ENCODE measurements around the gene CCDC184.
A peak's percentile ranks its signal among the peaks of the same experiment; 100 is the strongest.
"Not testable (repeated sequence)": the region's sequence is repeated elsewhere in the genome, so short reads cannot be mapped to it uniquely, and the experiment has no call there.

The CCDC184 gene
- total RNA-seq: 0.48 to 0.61 reads per million in 2 experiments

- DNase-seq (ENCODE audit: low read depth): peak; percentile 68
These were observed at the start of gene CCDC184 for GRCh38 chr12:48183091-48183875. Gene CCDC184 (plus strand): TSS chr12:48183644. CDS start chr12:48184123, 479 bp downstream.

- no peak for DNase-seq (ENCODE audit: low read depth)
These were observed 48.4 kb upstream of the CCDC184 start for GRCh38 chr12:48135027-48135426.

GRCh38 chr12:48142818-48143674, 40.4 kb upstream of the CCDC184 start:
- no peak for DNase-seq (ENCODE audit: low read depth)

GRCh38 chr12:48143898-48144297, 39.5 kb upstream of the CCDC184 start:
- DNase-seq (ENCODE audit: low read depth): no peak

- no peak for DNase-seq (ENCODE audit: low read depth)
These were observed 37.5 kb upstream of the CCDC184 start for GRCh38 chr12:48145981-48146380.

GRCh38 chr12:48151103-48151771, 32.2 kb upstream of the CCDC184 start:
- DNase-seq (ENCODE audit: low read depth): no peak

GRCh38 chr12:48155786-48156185, 27.7 kb upstream of the CCDC184 start:
- DNase-seq (ENCODE audit: low read depth): not testable (repeated sequence)

- DNase-seq (ENCODE audit: low read depth): no peak
These were observed 26.8 kb upstream of the CCDC184 start for GRCh38 chr12:48156652-48157017.

- peak; percentile 99 for DNase-seq (ENCODE audit: low read depth)
These were observed 26.2 kb upstream of the CCDC184 start, which contains the start of gene ASB8 for GRCh38 chr12:48157018-48157888. Gene ASB8 (minus strand): TSS chr12:48157515. CDS start chr12:48153496, 4,019 bp downstream.

- DNase-seq (ENCODE audit: low read depth): no peak
These were observed 25.5 kb upstream of the CCDC184 start for GRCh38 chr12:48157889-48158370.

- DNase-seq (ENCODE audit: low read depth): no peak
These were observed 23.4 kb upstream of the CCDC184 start for GRCh38 chr12:48160046-48160445.

GRCh38 chr12:48160807-48161206, 22.6 kb upstream of the CCDC184 start:
- DNase-seq (ENCODE audit: low read depth): no peak

GRCh38 chr12:48163150-48163747, 20.2 kb upstream of the CCDC184 start:
- no peak for DNase-seq (ENCODE audit: low read depth)

- DNase-seq (ENCODE audit: low read depth): no peak
These were observed 19.0 kb upstream of the CCDC184 start for GRCh38 chr12:48164451-48164850.

GRCh38 chr12:48165089-48165981, 18.1 kb upstream of the CCDC184 start:
- peak; percentile 37 for DNase-seq (ENCODE audit: low read depth)

GRCh38 chr12:48169011-48169410, 14.4 kb upstream of the CCDC184 start:
- no peak for DNase-seq (ENCODE audit: low read depth)

- no peak for DNase-seq (ENCODE audit: low read depth)
These were observed 7.6 kb upstream of the CCDC184 start for GRCh38 chr12:48175613-48176416.

GRCh38 chr12:48176417-48176751, 7.1 kb upstream of the CCDC184 start:
- no peak for DNase-seq (ENCODE audit: low read depth)

- DNase-seq (ENCODE audit: low read depth): no peak
These were observed 5.5 kb upstream of the CCDC184 start for GRCh38 chr12:48177982-48178381.
